Panc1 (cell line): ENCODE data around the gene CDK5RAP1.

Experiments used
- POLR2AphosphoS5 ChIP-seq: IDR thresholded peaks from 2 replicates; pipeline ENCODE4 v1.6.1; 2012; ENCODE audit warnings: mild to moderate bottlenecking, low read depth, low read length, moderate library complexity
- SIN3A ChIP-seq: IDR thresholded peaks from 2 replicates; pipeline ENCODE4 v1.6.1; 2012; ENCODE audit warnings: low read depth, mild to moderate bottlenecking, low read length, moderate library complexity, borderline replicate concordance; ENCODE audit not compliant: insufficient read depth
- TCF7L2 ChIP-seq: IDR thresholded peaks from 2 replicates; pipeline ENCODE4 v1.6.1; 2011; ENCODE audit warnings: mild to moderate bottlenecking, low read depth, low read length, inconsistent platforms
- TF ChIP-seq, protein P1 (sequence below): fragments of 450-650 bp; IDR thresholded peaks from 2 replicates; pipeline ENCODE4 v1.5.1; 2017; ENCODE audit warnings: mild to moderate bottlenecking
- TF ChIP-seq, protein P2 (sequence below), 2 experiments: IDR thresholded peaks; 2 replicates each; pipeline ENCODE4 v1.6.1; 2011 to 2012; ENCODE audit warnings: low read depth in 2 of 2, control low read depth in 1 of 2, low read length in 1 of 2, mild to moderate bottlenecking in 1 of 2, moderate library complexity in 1 of 2; ENCODE audit not compliant: insufficient read depth in 1 of 2

DNA sequence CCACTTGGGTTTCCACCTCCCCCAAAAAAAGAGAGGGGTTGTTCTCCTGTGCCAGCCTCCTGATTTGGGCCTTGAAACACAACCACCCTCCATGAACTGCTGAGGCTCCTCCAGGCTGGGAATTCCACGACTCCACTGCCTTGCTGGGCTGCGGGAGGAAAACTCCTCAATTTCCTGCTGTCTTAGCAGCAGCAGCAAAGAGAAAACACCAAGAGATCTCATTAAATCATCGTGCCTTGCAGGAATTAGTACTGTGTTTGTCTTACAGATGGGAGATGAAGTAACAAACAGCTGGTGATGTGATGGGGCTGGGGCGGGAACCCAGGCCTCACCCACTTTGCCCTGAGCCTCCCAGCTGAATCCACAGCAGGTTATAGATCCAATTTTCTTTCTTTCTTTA is 89.3 kb downstream of the CDK5RAP1 start:
- TF ChIP-seq, protein P1, sequence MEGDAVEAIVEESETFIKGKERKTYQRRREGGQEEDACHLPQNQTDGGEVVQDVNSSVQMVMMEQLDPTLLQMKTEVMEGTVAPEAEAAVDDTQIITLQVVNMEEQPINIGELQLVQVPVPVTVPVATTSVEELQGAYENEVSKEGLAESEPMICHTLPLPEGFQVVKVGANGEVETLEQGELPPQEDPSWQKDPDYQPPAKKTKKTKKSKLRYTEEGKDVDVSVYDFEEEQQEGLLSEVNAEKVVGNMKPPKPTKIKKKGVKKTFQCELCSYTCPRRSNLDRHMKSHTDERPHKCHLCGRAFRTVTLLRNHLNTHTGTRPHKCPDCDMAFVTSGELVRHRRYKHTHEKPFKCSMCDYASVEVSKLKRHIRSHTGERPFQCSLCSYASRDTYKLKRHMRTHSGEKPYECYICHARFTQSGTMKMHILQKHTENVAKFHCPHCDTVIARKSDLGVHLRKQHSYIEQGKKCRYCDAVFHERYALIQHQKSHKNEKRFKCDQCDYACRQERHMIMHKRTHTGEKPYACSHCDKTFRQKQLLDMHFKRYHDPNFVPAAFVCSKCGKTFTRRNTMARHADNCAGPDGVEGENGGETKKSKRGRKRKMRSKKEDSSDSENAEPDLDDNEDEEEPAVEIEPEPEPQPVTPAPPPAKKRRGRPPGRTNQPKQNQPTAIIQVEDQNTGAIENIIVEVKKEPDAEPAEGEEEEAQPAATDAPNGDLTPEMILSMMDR, result no peak
- no peak for TF ChIP-seq POLR2AphosphoS5
- TF ChIP-seq, protein P2, sequence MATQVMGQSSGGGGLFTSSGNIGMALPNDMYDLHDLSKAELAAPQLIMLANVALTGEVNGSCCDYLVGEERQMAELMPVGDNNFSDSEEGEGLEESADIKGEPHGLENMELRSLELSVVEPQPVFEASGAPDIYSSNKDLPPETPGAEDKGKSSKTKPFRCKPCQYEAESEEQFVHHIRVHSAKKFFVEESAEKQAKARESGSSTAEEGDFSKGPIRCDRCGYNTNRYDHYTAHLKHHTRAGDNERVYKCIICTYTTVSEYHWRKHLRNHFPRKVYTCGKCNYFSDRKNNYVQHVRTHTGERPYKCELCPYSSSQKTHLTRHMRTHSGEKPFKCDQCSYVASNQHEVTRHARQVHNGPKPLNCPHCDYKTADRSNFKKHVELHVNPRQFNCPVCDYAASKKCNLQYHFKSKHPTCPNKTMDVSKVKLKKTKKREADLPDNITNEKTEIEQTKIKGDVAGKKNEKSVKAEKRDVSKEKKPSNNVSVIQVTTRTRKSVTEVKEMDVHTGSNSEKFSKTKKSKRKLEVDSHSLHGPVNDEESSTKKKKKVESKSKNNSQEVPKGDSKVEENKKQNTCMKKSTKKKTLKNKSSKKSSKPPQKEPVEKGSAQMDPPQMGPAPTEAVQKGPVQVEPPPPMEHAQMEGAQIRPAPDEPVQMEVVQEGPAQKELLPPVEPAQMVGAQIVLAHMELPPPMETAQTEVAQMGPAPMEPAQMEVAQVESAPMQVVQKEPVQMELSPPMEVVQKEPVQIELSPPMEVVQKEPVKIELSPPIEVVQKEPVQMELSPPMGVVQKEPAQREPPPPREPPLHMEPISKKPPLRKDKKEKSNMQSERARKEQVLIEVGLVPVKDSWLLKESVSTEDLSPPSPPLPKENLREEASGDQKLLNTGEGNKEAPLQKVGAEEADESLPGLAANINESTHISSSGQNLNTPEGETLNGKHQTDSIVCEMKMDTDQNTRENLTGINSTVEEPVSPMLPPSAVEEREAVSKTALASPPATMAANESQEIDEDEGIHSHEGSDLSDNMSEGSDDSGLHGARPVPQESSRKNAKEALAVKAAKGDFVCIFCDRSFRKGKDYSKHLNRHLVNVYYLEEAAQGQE (IDR thresholded peaks at IDR 0.05; ENCODE audit: insufficient read depth in 1 of 2, low read depth in 2 of 2, low read length in 1 of 2), result no peak
- TF ChIP-seq SIN3A, result no peak
- TF ChIP-seq TCF7L2, result no peak
